ENCODE measurements around the gene ATP1A3. TPM values are rescaled to one million over a fixed set of nuclear protein-coding genes. Genes with fewer than 3 reads are reported as not detected.

ATP1A3 gene
- total and polyA plus RNA-seq, 2 donors (not counting 1 experiment from before 2014, with no cell fraction given): 1.2 to 3.8 TPM

GRCh38 chr19:41997121-41997850 lies 3.3 kb upstream of the ATP1A3 start:
- peaks cover 0 to 16% (median 0%) of the 10 kb centered on the region in 3 donors for H3K9me3 ChIP-seq (ENCODE audit: control extremely low read depth in 1 of 3, control insufficient read depth in 2 of 3, insufficient read depth in 1 of 3, low read length in 2 of 3)
- POLR2A ChIA-PET: interaction anchor here (0.6 to 0.8 kb wide), 3 partner anchors 38 to 220 kb away, joined by 4 to 5 read pairs (median 4); partner anchors contain the start of gene RABAC1
- H3K4me3 ChIP-seq (ENCODE audit: control extremely low read depth in 1 of 5, extremely low read depth in 1 of 5, insufficient read depth in 1 of 5, low read depth in 2 of 5, low read length in 4 of 5): no peak overlapping the region
- peaks cover 44% of the 10 kb centered on the region for H3K4me1 Mint-ChIP-seq
- no peak overlapping the region for H2AFZ ChIP-seq (ENCODE audit: insufficient read depth, low read depth, low read length, poor library complexity, severe bottlenecking)
- H3K4me2 ChIP-seq (replicated peaks; ENCODE audit: low read depth, low read length, poor library complexity, severe bottlenecking): peak overlapping the region; percentile 66
- peak; percentile 59 for DNase-seq
- no peaks in the 10 kb centered on the region for H4K20me1 ChIP-seq (ENCODE audit: control insufficient read depth, insufficient read depth, low read length, poor library complexity, severe bottlenecking)
- H3K27ac ChIP-seq (ENCODE audit: low read length in 2 of 2): no peak overlapping the region
- peaks cover 73% of the 10 kb centered on the region for H3K27me3 Mint-ChIP-seq
- WGBS (ENCODE audit: insufficient coverage): 3% methylated on average over 29 of the region's 35 CpGs
- no peak overlapping the region for H3K27ac Mint-ChIP-seq
- H3K9me3 Mint-ChIP-seq (ENCODE audit: insufficient read depth): no peaks in the 10 kb centered on the region
- CTCF ChIA-PET: no interaction called here
- H3K79me2 ChIP-seq (ENCODE audit: control insufficient read depth, insufficient read depth, low read length): no peaks in the 10 kb centered on the region
- intact Hi-C loops (cut with micrococcal nuclease): no loop called here
- peaks cover 0 to 76% (median 37%) of the 10 kb centered on the region in 4 experiments for H3K27me3 ChIP-seq (replicated peaks in 1 of 4; ENCODE audit: control extremely low read depth in 1 of 4, control insufficient read depth in 3 of 4, insufficient read depth in 4 of 4, low read length in 3 of 4)
- H3K9ac ChIP-seq (ENCODE audit: low read length): no peak overlapping the region
- TF ChIP-seq CTCF (IDR thresholded peaks at IDR 0.05): no peak
- TF ChIP-seq EZH2 (IDR thresholded peaks at IDR 0.05; ENCODE audit: borderline replicate concordance, insufficient read depth, low read depth, low read length, poor library complexity, severe bottlenecking): no peak
- H3K4me3 Mint-ChIP-seq: peak overlapping the region; percentile 60
- no peak for ATAC-seq (ENCODE audit: low read depth)
- H3K4me1 ChIP-seq (ENCODE audit: control insufficient read depth in 2 of 2, insufficient read depth in 2 of 2, low read length in 2 of 2): peaks cover 29 to 33% of the 10 kb centered on the region in 2 donors
- H3K36me3 ChIP-seq (replicated peaks in 1 of 2; ENCODE audit: control extremely low read depth in 1 of 2, control insufficient read depth in 1 of 2, extremely low read depth in 1 of 2, insufficient read depth in 2 of 2, low read length in 1 of 2): no peaks in the 10 kb centered on the region

Data from B cell (primary cell).